HG03039 (cell line): ENCODE data around the gene DAG1.

Experiments used
- ATAC-seq: cut with Tn5 transposase; IDR thresholded peaks from one replicate; pipeline ENCODE4 v1.9.1; 2021; ENCODE audit warnings: mild to moderate bottlenecking, moderate library complexity; ENCODE audit not compliant: unreplicated experiment

DAG1 gene

DNA sequence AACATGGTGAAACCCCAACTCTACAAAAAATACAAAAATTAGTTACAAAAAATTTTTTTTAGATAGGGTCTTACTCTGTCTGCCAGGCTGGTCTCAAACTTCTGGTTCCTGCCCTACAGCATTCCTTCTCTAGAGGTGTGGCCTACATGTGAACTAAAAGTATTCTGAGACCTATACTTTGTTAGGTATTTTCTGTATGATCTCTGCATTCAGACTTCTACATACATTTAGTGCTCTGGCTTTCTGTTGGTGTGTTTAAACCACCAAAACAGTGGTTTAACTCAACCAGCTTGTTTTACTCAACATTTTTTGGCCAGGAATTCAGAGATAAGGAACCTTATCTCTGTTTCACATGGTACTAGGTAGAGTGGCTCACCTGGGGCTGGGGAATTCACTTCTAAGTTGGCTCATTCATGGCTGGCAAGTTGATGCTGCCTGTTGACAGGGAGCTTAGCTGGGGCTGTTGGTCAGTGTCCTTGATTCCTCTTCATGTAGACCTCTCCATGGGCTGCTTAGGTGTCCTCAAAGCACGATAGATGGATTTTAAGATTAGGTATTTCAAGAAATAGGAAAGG lies 42.8 kb downstream of the DAG1 start:
- no peak for ATAC-seq

- no peak for ATAC-seq
Measured at GRCh38 chr3:49513494-49514124, 43.5 kb downstream of the DAG1 start.

GRCh38 chr3:49518016-49518415 lies 47.9 kb downstream of the DAG1 start:
- ATAC-seq: no peak

- no peak for ATAC-seq
Measured at GRCh38 chr3:49518441-49518840, 48.4 kb downstream of the DAG1 start.

GRCh38 chr3:49519296-49519695 lies 49.2 kb downstream of the DAG1 start:
- no peak for ATAC-seq

- no peak for ATAC-seq
Measured at GRCh38 chr3:49519916-49520385, 49.9 kb downstream of the DAG1 start.

- no peak for ATAC-seq
Measured at GRCh38 chr3:49523756-49524747, 54.0 kb downstream of the DAG1 start.

GRCh38 chr3:49529567-49529966 lies 59.5 kb downstream of the DAG1 start:
- no peak for ATAC-seq

DNA sequence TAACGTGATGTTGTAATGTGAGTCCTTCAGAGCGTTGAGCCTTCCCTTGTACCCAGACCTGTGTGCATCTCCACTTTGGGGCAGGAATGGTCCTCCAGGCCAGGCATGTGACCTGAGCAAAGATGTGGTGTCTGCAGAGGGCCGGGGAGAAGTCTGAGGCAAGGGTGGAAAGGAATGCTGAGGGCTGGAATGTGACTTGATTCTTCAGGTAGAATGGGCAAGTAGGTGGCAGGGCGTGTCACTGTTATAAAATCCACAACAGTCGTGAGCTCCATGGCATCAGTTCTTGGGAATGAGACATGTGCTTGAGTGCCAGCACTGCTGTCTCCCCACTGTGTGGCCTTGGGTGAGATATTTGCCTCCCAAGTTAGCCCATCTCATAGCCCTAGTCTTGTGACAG lies 60.2 kb downstream of the DAG1 start:
- no peak for ATAC-seq

DNA sequence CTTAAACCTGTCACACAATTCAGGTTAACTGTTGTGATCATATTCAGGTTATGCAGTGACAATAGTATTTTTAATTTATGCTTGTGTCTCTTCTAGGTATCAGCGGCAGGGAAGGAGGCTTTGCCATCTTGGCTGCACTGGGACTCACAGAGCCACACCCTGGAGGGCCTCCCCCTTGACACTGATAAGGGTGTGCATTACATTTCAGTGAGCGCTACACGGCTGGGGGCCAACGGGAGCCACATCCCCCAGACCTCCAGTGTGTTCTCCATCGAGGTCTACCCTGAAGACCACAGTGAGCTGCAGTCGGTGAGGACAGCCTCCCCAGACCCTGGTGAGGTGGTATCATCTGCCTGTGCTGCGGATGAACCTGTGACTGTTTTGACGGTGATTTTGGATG lies 60.6 kb downstream of the DAG1 start:
- no peak for ATAC-seq

DNA sequence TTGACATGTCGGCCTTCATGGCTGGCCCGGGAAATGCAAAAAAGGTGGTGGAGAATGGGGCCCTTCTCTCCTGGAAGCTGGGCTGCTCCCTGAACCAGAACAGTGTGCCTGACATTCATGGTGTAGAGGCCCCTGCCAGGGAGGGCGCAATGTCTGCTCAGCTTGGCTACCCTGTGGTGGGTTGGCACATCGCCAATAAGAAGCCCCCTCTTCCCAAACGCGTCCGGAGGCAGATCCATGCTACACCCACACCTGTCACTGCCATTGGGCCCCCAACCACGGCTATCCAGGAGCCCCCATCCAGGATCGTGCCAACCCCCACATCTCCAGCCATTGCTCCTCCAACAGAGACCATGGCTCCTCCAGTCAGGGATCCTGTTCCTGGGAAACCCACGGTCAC lies 61.2 kb downstream of the DAG1 start:
- no peak for ATAC-seq

GRCh38 chr3:49531715-49532114 lies 61.6 kb downstream of the DAG1 start:
- ATAC-seq: no peak

GRCh38 chr3:49533031-49533430 lies 63.0 kb downstream of the DAG1 start:
- no peak for ATAC-seq

DNA sequence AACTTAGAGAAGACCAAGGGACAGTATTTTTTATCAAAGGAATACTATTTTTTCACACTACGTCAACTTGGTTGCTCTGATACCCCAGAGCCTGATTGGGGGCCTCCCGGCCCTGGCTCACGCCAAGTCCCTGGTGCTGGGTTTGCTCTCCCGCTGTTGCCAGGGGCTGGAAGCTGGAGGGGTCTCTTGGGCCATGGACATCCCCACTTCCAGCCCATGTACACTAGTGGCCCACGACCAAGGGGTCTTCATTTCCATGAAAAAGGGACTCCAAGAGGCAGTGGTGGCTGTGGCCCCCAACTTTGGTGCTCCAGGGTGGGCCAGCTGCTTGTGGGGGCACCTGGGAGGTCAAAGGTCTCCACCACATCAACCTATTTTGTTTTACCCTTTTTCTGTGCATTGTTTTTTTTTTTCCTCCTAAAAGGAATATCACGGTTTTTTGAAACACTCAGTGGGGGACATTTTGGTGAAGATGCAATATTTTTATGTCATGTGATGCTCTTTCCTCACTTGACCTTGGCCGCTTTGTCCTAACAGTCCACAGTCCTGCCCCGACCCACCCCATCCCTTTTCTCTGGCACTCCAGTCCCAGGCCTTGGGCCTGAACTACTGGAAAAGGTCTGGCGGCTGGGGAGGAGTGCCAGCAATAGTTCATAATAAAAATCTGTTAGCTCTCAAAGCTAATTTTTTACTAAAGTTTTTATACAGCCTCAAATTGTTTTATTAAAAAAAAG lies 63.9 kb downstream of the DAG1 start:
- ATAC-seq: no peak

DNA sequence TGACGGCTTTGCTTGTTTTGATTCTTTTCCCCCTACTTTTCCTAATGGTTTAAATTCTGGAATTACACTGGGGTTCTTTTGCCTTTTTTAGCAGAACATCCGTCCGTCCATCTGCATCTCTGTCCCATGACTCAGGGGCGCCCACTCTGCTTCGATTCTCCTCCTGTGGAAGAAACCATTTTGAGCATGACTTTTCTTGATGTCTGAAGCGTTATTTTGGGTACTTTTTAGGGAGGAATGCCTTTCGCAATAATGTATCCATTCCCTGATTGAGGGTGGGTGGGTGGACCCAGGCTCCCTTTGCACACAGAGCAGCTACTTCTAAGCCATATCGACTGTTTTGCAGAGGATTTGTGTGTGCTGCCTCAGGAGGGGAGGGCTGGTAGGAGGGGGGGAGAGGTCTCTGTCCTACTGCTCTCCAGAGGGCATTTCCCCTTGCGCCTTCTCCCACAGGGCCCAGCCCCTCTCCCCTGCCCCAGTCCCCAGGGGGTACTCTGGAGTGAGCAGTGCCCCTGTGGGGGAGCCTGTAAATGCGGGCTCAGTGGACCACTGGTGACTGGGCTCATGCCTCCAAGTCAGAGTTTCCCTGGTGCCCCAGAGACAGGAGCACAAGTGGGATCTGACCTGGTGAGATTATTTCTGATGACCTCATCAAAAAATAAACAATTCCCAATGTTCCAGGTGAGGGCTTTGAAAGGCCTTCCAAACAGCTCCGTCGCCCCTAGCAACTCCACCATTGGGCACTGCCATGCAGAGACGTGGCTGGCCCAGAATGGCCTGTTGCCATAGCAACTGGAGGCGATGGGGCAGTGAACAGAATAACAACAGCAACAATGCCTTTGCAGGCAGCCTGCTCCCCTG lies 64.7 kb downstream of the DAG1 start:
- ATAC-seq: no peak

- ATAC-seq: no peak
Measured at GRCh38 chr3:49535971-49536874, 66.2 kb downstream of the DAG1 start.

GRCh38 chr3:49536875-49537533 lies 66.9 kb downstream of the DAG1 start:
- no peak for ATAC-seq
